HCT116 (cell line): Measurements from ENCODE around the gene TEX19. TPM values are rescaled to one million over a fixed set of nuclear protein-coding genes. Genes with fewer than 3 reads are reported as not detected.

Source experiments
- ATAC-seq: fragments of 200-7000 bp; cut with Tn5 transposase; 2 replicates; pipeline ENCODE4 v1.9.1; 2020; ENCODE audit warnings: mild to moderate bottlenecking, moderate library complexity
- BruUV-seq: library from RNA; stranded (reverse); fragments of 400-500 nt; replicated peaks from 2 replicates; lab custom pipeline; 2021; lab: Mats Ljungman, UMichigan
- CTCF ChIA-PET: fragments of 300-600 bp; sonication (Branson Sonifier 250); formaldehyde crosslinking; loops from one replicate; lab custom pipeline; 2021; ENCODE audit warnings: antibody characterized with exemption; lab: Charles Lee
- POLR2A ChIA-PET: fragments of 300-600, 350-600 bp; sonication (Branson Sonifier 250); formaldehyde crosslinking; loops from one replicate; lab custom pipeline; 2021; ENCODE audit warnings: antibody characterized with exemption; lab: Charles Lee
- RAD21 ChIA-PET, 2 experiments: fragments of 300-600 bp; sonication (Branson Sonifier 250); formaldehyde crosslinking; loops; one replicate each; lab custom pipeline; 2023; ENCODE audit warnings: low total read pairs in 2 of 2; ENCODE audit not compliant: uncharacterized antibody in 2 of 2, unreplicated experiment in 2 of 2, low non-redundant PET in 1 of 2; lab: Charles Lee
- DNase-seq: peaks from one replicate; pipeline ENCODE4 v3.0.0-alpha.2; 2010; ENCODE audit warnings: low read depth, low spot score
- H2AFZ ChIP-seq: fragments of 200-600 bp; shearing (Covaris generic), sonication (generic); 2 replicates; pipeline ENCODE4 v1.6.1; 2017; ENCODE audit warnings: low read depth, mixed run types, mixed read lengths, antibody characterized with exemption, low read length; ENCODE audit not compliant: poor library complexity, severe bottlenecking
- H3K27ac ChIP-seq: 2 replicates; pipeline ENCODE4 v1.5.1; 2012; ENCODE audit warnings: low read depth, low read length
- H3K27me3 ChIP-seq: fragments of 200-600 bp; sonication (generic); 2 replicates; pipeline ENCODE4 v1.6.1; 2016; ENCODE audit warnings: mixed run types, low read length, mixed read lengths; ENCODE audit not compliant: insufficient read depth
- H3K36me3 ChIP-seq, 2 experiments: fragments of 200-500 bp in 1 of 2; fragments of 200-600 bp in 1 of 2; sonication (Bioruptor generic) in 1 of 2; sonication (generic) in 1 of 2; 2 replicates each; pipeline versions ENCODE4 v1.5.1 to v1.6.1; 2014 to 2016; ENCODE audit warnings: low read length in 2 of 2, inconsistent platforms in 1 of 2, mixed read lengths in 1 of 2, mixed run types in 1 of 2; ENCODE audit not compliant: insufficient read depth in 2 of 2, control insufficient read depth in 1 of 2
- H3K4me1 ChIP-seq, 2 experiments: fragments of 200-600 bp in 1 of 2; sonication (generic) in 1 of 2; 2 replicates each; pipeline versions ENCODE4 v1.5.1 to v1.6.1; 2012 to 2017; ENCODE audit warnings: low read length in 2 of 2, inconsistent platforms in 1 of 2, mild to moderate bottlenecking in 1 of 2, mixed read lengths in 1 of 2, mixed run types in 1 of 2, moderate library complexity in 1 of 2; ENCODE audit not compliant: insufficient read depth in 2 of 2, control insufficient read depth in 1 of 2
- H3K4me2 ChIP-seq: fragments of 200-600 bp; sonication (generic); 2 replicates; pipeline ENCODE4 v1.6.1; 2017; ENCODE audit warnings: mixed run types, low read length, mixed read lengths
- H3K4me3 ChIP-seq, 2 experiments: fragments of 200-600 bp in 1 of 2; sonication (generic) in 1 of 2; replicated peaks in 1 of 2; 2 replicates each; pipeline ENCODE4 v1.5.1; 2011 to 2016; ENCODE audit warnings: low read length in 2 of 2, control low read depth in 1 of 2, low read depth in 1 of 2, mild to moderate bottlenecking in 1 of 2, mixed read lengths in 1 of 2, mixed run types in 1 of 2
- H3K79me2 ChIP-seq: fragments of 200-600 bp; sonication (generic); 2 replicates; pipeline ENCODE4 v1.6.1; 2017; ENCODE audit warnings: mild to moderate bottlenecking, mixed run types, low read length, moderate library complexity, mixed read lengths; ENCODE audit not compliant: insufficient read depth
- H3K9ac ChIP-seq: fragments of 200-600 bp; sonication (generic); 2 replicates; pipeline ENCODE4 v1.6.1; 2016; ENCODE audit warnings: low read length, mixed read lengths
- H3K9me2 ChIP-seq: fragments of 200-600 bp; sonication (generic), shearing (Covaris generic); 2 replicates; pipeline ENCODE4 v1.6.1; 2017; ENCODE audit warnings: mixed run types, mild to moderate bottlenecking, moderate library complexity; ENCODE audit not compliant: insufficient read depth
- H3K9me3 ChIP-seq, 2 experiments: fragments of 200-500 bp in 1 of 2; fragments of 200-600 bp in 1 of 2; sonication (Bioruptor generic) in 1 of 2; sonication (generic) in 1 of 2; 2 replicates each; pipeline ENCODE4 v1.6.1; 2014 to 2017; ENCODE audit warnings: low read length in 2 of 2, mixed read lengths in 2 of 2, inconsistent platforms in 1 of 2, low read depth in 1 of 2, mild to moderate bottlenecking in 1 of 2, mixed run types in 1 of 2, moderate library complexity in 1 of 2; ENCODE audit not compliant: control insufficient read depth in 1 of 2, insufficient read depth in 1 of 2
- H4K20me1 ChIP-seq: fragments of 200-600 bp; sonication (generic), shearing (Covaris generic); 2 replicates; pipeline ENCODE4 v1.6.1; 2017; ENCODE audit warnings: mixed run types, mild to moderate bottlenecking, moderate library complexity; ENCODE audit not compliant: insufficient read depth
- FOSL1 ChIP-seq: IDR thresholded peaks from 2 replicates; pipeline ENCODE4 v1.6.1; 2012; ENCODE audit warnings: low read depth
- SIN3A ChIP-seq: IDR thresholded peaks from 2 replicates; pipeline ENCODE4 v1.6.1; 2012; ENCODE audit warnings: low read depth
- SRF ChIP-seq: IDR thresholded peaks from 2 replicates; pipeline ENCODE4 v1.6.1; 2012; ENCODE audit warnings: low read depth
- YY1 ChIP-seq: IDR thresholded peaks from 2 replicates; pipeline ENCODE4 v1.6.1; 2011; ENCODE audit warnings: low read length, low read depth, moderate library complexity, mild to moderate bottlenecking; ENCODE audit not compliant: insufficient replicate concordance; ENCODE audit errors: extremely low read depth
- ZFX ChIP-seq: fragments of 450-650 bp; IDR thresholded peaks from 2 replicates; pipeline ENCODE4 v1.6.1; 2017
- ZNF274 ChIP-seq: fragments of 200-500 bp; sonication (Bioruptor generic); IDR thresholded peaks from 2 replicates; pipeline ENCODE4 v1.6.1; 2014; ENCODE audit warnings: mild to moderate bottlenecking, low read depth, low read length, inconsistent platforms
- intact Hi-C: fragments of 100-400 bp; cut with micrococcal nuclease; formaldehyde crosslinking; loops from 2 replicates; pipeline ENCODE4 v1.10.0; 2022
- total RNA-seq: library from RNA; stranded (reverse); gene quantifications from one replicate; pipeline ENCODE4 v1.2.1, GENCODE V29; 2021; ENCODE audit not compliant: unreplicated experiment
- TF ChIP-seq, protein P1 (sequence below): IDR thresholded peaks from 2 replicates; pipeline ENCODE4 v1.6.1; 2012
- TF ChIP-seq, protein P2 (sequence below): IDR thresholded peaks from 2 replicates; pipeline ENCODE4 v1.6.1; 2011; ENCODE audit warnings: mild to moderate bottlenecking, low read length, moderate library complexity; ENCODE audit not compliant: insufficient replicate concordance; ENCODE audit errors: extremely low read depth
- TF ChIP-seq, protein P3 (sequence below): IDR thresholded peaks from 2 replicates; pipeline ENCODE4 v1.6.1; 2012; ENCODE audit warnings: low read depth
- TF ChIP-seq, protein P4 (sequence below): IDR thresholded peaks from 2 replicates; pipeline ENCODE4 v1.6.1; 2012

Gene TEX19
- total RNA-seq, 1 experiment from 2014 or later, result 2.1 TPM

DNA sequence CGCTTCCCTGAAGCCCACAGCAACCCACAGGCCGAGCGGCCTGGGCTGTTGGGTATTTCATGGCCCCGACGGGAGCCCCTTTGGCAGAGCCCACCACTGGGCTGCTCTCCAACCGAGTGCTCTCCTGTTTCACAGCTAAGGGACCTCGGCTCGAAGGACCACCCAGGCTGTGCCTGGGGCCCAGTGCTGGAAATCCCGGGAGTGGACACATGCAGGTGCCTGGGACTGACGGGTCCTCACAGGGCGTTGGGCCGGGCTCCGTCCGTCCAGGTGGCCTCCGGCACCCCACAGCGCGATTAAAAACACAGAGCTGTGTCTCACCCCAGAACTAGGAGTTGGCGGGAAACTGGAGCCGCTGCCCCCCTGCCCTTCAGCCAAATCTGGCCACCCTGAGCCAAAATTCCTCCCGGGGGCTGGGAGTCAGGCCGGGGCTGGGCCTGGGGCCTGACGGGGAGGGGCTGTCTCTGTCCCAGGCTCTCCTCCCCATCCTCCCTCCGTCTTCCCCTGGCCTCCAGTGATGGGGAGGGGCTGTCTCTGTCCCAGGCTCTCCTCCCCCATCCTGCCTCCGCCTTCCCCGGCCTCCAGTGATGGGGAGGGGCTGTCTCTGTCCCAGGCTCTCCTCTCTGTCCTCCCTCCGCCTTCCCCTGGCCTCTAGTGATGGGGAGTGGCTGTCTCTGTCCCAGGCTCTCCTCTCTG is 26.7 kb downstream of the TEX19 start:
- no peak overlapping the region for H3K27ac ChIP-seq
- no TSS peak for BruUV-seq
- CTCF ChIA-PET, result no interaction called here

DNA sequence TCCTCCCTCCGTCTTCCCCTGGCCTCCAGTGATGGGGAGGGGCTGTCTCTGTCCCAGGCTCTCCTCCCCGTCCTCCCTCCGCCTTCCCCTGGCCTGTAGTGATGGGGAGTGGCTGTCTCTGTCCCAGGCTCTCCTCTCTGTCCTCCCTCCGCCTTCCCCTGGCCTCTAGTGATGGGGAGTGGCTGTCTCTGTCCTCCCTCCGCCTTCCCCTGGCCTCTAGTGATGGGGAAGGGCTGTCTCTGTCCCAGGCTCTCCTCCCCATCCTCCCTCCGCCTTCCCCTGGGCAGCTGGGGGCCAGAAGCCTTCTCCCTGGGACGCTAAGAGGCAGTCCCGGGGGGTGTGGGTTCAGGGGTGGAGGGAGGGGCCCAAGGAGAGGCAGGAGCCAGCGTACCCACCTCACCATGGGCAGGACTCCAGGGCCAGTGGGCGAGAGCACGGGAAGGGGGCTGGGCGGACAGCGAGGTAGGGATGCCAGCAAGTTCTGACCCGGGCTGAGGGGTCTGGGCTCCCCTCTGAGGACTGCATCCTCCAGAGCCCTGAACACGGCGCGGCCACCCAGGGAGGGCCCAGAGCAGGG is 27.3 kb downstream of the TEX19 start:
- Histone ChIP-seq H3K4me3 (no peak overlapping the region), H3K4me2 (no peak overlapping the region), H2AFZ (no peak overlapping the region), H3K9ac (no peak overlapping the region), H3K4me1 (peaks cover 15 to 33% of the 10 kb centered on the region in 2 experiments), H3K27me3 (no peaks in the 10 kb centered on the region), H3K79me2 (no peaks in the 10 kb centered on the region), H3K36me3 (no peaks in the 10 kb centered on the region), H3K27ac (no peak overlapping the region), H3K9me3 (no peaks in the 10 kb centered on the region), H4K20me1 (no peaks in the 10 kb centered on the region), H3K9me2 (no peaks in the 10 kb centered on the region)
- ChIA-PET CTCF (no interaction called here), RAD21 (no interaction called here), POLR2A (no interaction called here)
- no TSS peak for BruUV-seq
- TF ChIP-seq SRF (no peak), SIN3A (no peak), ZNF274 (no peak), FOSL1 (no peak)
- TF ChIP-seq, protein P1, sequence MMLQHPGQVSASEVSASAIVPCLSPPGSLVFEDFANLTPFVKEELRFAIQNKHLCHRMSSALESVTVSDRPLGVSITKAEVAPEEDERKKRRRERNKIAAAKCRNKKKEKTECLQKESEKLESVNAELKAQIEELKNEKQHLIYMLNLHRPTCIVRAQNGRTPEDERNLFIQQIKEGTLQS, result no peak
- TF ChIP-seq, protein P2, sequence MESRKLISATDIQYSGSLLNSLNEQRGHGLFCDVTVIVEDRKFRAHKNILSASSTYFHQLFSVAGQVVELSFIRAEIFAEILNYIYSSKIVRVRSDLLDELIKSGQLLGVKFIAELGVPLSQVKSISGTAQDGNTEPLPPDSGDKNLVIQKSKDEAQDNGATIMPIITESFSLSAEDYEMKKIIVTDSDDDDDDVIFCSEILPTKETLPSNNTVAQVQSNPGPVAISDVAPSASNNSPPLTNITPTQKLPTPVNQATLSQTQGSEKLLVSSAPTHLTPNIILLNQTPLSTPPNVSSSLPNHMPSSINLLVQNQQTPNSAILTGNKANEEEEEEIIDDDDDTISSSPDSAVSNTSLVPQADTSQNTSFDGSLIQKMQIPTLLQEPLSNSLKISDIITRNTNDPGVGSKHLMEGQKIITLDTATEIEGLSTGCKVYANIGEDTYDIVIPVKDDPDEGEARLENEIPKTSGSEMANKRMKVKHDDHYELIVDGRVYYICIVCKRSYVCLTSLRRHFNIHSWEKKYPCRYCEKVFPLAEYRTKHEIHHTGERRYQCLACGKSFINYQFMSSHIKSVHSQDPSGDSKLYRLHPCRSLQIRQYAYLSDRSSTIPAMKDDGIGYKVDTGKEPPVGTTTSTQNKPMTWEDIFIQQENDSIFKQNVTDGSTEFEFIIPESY, result no peak
- TF ChIP-seq, protein P3, sequence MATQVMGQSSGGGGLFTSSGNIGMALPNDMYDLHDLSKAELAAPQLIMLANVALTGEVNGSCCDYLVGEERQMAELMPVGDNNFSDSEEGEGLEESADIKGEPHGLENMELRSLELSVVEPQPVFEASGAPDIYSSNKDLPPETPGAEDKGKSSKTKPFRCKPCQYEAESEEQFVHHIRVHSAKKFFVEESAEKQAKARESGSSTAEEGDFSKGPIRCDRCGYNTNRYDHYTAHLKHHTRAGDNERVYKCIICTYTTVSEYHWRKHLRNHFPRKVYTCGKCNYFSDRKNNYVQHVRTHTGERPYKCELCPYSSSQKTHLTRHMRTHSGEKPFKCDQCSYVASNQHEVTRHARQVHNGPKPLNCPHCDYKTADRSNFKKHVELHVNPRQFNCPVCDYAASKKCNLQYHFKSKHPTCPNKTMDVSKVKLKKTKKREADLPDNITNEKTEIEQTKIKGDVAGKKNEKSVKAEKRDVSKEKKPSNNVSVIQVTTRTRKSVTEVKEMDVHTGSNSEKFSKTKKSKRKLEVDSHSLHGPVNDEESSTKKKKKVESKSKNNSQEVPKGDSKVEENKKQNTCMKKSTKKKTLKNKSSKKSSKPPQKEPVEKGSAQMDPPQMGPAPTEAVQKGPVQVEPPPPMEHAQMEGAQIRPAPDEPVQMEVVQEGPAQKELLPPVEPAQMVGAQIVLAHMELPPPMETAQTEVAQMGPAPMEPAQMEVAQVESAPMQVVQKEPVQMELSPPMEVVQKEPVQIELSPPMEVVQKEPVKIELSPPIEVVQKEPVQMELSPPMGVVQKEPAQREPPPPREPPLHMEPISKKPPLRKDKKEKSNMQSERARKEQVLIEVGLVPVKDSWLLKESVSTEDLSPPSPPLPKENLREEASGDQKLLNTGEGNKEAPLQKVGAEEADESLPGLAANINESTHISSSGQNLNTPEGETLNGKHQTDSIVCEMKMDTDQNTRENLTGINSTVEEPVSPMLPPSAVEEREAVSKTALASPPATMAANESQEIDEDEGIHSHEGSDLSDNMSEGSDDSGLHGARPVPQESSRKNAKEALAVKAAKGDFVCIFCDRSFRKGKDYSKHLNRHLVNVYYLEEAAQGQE, result no peak
- TF ChIP-seq, protein P4, sequence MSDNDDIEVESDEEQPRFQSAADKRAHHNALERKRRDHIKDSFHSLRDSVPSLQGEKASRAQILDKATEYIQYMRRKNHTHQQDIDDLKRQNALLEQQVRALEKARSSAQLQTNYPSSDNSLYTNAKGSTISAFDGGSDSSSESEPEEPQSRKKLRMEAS, result no peak
- no peak for ATAC-seq
- no peak for DNase-seq
- intact Hi-C loops, result no loop called here

More for the DNA sequence above, 26.7 kb downstream of the TEX19 start:
- intact Hi-C loops, result no loop called here
- RAD21 ChIA-PET, result no interaction called here
- peaks cover 15 to 33% of the 10 kb centered on the region in 2 experiments for H3K4me1 ChIP-seq
- H3K9ac ChIP-seq, result no peak overlapping the region
- no peak overlapping the region for H3K4me3 ChIP-seq
- TF ChIP-seq ZFX (peak; percentile 2; the same call in 1 of the 2 replicates), YY1 (no peak)
- H4K20me1 ChIP-seq, result no peaks in the 10 kb centered on the region
- H3K4me2 ChIP-seq, result no peak overlapping the region
- DNase-seq, result no peak
- H2AFZ ChIP-seq, result no peak overlapping the region
- ATAC-seq, result no peak
- H3K9me2 ChIP-seq, result no peaks in the 10 kb centered on the region
- H3K79me2 ChIP-seq, result no peaks in the 10 kb centered on the region
- no peaks in the 10 kb centered on the region for H3K9me3 ChIP-seq
- no peaks in the 10 kb centered on the region for H3K36me3 ChIP-seq
- POLR2A ChIA-PET, result no interaction called here
- H3K27me3 ChIP-seq, result no peaks in the 10 kb centered on the region
